IPS DF 4.7 (cell line): ENCODE results near the gene ZNF652.
"Not testable (repeated sequence)": the region's sequence is repeated elsewhere in the genome, so short reads cannot be mapped to it uniquely, and the experiment has no call there.

Source experiments
- DNase-seq: peaks from one replicate; pipeline ENCODE4 v3.0.0-alpha.2; 2013; ENCODE audit warnings: low spot score; ENCODE audit errors: extremely low read depth

The ZNF652 gene

DNA sequence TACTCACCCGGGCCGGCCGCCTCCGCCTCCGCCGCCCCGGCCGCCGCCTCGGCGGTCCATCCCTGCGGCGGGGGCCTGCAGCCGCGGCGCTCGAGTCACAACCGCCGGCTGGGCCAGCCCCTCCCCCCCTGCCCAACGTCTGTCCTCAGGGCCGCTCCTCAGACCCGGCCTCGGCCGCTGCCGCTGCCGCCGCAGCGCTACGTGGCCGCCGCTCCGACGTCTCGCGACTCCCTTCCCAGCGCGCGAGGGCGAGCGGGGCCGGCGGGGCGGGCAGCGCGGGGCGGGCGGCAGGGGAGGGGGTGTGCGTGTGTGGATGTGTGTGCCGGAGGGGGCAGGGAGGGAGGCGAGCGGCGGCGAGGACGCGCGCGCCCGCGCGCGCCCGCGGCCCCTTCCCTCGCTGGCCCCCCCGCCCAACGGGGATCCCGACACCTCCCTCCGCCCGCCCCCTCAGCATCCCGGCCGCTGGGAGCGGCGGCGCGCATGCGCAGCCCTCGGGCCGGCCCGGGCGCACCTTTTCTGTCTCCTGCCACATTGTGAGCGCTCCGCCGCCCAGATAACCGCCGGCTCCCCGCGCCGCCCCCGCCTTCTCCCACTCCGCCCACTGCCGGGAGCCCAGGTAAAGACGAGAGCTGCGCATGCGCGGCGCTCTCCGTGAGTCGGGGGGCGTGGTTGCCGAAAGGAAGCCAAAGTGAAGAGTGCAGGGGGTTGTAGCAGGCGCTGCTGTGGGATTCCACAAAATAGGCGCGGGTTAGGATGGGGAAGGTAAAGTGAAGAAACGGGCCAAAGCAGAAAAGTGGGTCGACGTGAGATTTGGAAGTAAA, at the start of gene ZNF652:
Gene ZNF652, minus strand, starts transcription at position 349 of the 821 bp plus-strand sequence. CDS start 44,525 bp downstream, outside the sequence.
- DNase-seq: no peak

DNA sequence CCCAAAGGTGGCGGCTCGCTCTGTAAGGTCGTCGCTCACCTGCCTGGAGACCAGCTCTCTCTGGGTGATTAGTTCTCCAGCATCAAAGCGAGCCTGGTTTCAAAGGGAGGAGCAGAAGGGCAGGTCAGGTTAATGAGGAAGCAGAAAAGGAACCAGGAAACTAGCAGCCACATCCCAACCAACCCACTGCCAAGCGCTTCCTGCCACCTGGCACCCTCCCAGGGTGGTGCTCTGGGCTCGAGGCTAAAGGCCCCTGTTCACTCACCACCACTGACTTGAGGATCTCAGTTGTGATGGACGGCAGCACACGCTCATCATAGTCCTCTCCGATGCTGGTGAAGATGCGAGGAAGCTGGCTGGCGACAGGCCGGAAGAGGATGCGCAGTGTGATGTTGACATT, 47.0 kb upstream of the ZNF652 start:
- no peak for DNase-seq

DNA sequence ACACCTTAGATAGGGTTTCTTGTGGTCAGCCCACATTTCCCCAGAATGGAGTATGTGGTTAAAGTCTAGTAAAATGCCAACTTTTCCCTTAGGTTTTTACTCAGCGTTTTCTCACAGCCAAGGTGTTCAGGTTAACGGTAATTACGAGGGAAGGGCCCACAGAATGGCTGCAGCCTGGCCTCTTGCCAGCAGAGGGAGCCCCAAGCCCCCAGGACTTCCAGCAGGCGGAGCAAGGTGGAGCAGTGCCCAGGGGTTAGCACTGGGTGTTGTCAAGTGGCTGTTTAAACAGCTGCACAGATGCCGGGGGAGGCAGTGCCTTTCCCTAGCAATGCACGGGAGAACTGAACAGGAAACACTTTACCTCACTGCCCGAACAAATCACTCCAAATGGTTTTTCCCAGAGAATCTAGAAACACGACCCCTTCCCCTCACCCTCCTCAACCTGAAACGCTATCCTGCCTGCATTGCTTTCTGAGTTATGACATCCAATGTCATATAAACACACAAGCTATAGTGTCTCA, 46.0 kb upstream of the ZNF652 start:
- no peak for DNase-seq

DNA sequence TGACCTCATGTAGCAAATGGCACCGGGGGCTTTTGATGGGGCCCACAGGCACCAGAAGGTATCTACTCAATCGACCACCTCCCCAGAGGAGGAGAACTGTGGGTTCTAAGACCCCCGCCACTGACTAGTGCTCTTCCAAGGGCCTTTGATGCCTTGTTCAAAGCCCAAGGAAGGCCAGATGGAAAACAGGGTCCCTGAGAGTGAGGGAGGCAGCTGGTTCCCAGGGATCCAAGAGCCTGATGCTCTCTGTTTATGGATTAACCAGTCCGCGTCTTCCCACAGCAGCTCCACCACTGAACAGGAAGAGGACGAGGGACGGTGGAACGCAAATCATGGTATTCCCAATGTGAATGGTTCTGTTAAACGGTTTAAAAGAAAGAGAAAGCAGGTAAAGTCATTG, 45.0 kb upstream of the ZNF652 start:
- DNase-seq: no peak

DNA sequence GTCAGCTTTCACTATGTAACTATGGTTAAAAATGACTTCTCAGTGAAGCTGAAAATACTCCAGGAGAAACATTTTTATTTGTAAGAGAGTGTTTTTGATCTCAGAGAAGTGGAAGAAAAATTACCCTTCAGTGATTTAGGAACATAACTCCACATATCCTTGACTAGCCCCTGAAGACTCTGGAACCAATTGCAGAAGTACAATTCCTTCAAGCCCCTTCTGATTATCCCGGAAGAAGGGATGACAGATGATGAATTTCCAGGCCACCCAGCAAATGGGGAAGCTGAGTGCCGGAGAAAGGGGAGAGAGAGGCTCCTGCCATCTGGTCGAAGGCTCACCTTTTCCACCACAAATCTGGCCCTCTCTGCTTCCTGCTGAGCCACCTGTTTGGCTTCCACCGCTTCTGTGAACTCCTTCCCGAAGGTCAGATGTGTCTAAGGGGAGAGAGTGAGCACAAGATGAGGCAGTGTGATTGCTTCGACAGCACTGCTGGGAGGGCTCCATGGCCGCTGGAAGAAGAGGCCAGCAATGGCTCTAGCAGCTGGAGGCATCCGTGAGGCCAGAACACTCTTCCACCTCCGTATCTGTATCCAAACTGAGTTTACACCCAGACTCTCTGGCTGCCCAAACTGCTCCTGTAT, 44.5 kb upstream of the ZNF652 start:
- no peak for DNase-seq

DNA sequence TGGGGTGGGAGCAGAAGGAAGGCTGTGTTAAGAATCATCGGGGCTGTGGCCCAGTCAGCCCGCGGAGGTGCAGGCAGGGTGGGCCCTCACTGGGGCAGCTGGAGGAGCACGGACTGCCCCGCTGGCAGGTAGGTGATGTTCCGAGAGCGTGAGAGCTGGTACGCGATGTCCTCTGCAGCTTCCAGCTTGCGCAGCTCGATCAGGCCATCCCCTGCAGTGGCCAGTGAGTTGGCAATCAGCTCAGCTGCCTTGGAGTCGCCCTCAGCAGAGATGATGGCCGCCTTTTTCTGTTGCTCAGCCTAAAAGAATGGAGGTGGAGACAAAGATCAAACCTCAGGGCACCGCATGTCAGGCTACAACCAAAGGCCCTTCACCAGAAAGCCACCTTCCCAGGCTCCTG, 42.9 kb upstream of the ZNF652 start:
- no peak for DNase-seq

DNA sequence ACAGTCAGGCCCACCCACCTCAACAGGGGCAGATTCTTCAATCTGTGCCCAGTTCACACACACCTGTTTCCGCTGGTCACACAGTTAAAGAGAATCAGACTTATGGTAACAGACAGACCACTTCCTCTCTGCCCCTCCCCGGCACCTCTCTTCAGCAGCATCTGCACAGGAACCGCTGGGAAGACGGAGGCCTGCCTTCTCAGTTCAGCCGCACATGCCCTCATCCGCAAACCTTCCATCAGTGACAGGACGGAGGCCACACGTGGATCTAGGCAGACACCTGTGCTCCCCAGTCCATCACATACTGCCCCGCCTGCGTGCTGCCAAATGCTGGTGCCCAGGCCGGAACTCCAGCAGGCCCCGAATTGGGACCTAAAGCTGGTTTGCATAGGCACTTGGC, 42.3 kb upstream of the ZNF652 start:
- no peak for DNase-seq

DNA sequence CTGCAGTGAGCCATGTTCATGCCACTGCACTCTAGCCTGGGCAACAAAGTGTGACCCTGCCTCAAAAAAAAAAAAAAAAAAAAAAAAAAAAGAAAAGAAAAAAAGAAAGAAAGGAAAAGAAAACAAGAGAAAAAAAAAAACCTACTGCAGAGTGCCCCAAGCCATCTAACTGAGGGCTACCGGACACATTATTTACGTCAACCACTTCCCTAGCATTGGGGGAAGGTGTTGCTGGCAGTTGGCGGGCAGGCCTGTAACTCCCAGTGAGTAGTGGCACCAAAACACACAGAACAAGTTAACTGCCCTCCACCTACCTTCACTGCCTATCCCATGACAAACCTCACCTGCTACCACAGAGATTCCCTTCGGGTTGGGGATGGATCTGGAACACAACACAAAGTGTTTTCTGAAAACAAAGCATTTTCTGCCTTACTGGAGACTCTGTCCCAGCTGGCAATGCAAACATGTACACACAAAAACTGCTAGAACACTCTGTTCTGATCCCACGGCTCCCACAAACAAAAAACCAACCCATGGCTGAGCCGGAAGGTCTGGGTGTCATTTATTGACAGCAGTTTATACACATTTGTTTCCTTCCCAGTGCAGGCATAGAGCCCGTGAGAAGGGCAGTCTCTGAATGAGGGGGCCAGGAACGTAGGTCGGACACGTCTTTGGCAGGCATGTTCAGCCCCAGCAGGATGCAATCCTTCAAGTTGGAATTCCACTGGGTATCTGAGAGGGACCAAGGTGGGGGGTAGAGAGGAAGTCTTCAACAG, 41.7 kb upstream of the ZNF652 start:
- DNase-seq: no peak

DNA sequence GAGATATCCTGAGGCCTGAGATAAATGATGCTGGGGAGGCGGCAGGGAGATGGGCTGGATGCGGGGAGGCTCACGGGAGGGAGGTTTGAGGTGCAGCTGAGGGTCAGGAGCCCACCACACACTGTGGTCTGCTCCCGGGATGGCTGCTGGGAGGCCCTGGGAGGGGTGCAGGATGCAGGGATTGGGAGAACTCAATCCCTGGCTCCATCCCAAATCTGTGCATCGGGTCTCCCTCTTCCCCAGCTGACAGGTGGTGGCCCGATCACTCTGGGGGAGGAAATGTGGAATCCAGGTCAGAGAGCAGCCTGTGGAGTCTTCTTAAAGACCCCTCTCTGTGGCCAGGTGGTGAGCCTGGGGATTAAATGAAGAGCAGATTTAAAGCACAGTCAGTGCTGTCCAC, 40.7 kb upstream of the ZNF652 start:
- DNase-seq: no peak

DNA sequence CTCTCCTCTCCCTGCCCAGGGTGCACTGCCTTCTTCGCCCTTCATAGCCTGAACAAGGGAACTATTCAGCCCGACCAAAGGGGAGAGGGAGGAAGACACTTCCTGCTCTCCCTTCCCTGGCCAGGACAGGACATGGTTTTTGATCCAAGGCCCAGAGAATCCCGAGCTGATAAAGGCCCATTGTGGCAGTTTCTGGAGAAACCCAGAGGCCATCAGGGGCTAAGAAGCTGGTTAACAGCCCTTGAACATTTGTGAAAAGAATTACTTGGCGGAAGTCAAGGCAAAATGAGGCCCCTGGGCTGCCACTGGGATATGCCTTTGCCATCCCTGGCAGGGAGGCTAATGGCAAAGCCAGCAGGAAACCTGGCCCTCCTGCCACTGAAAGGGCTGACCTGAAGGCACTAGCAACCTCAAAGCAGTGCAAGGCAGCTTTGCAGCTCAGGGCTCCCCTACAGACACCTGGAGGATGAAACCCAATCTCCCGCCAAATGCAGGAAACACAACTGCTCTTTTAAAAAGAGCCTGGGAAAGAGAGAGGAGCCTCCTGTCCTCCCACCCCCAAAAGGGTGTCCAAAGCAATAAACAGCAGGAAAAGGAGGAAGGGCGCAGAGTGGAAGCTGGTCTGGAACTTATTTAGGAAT, 40.0 kb upstream of the ZNF652 start:
- DNase-seq: no peak

DNA sequence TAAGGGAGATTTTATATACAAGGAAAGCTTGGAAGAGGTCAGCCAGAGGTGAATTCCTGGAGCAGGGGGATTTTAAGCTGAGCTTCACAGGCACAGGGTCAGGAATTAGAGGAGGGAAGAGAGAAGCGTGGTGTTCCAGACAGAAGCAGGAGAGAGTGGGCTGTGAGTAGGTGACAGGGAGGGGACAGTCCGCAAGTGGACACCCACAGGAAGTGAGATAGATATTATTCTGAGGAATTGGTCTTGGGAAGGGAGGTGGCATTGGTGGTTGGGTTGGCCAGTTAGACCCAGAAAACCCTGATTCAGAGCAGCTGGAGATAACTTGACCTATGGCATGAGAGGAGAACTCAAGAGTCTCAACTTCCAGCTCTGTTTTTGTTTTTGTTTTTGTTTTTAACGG, 37.9 kb upstream of the ZNF652 start:
- no peak for DNase-seq

DNA sequence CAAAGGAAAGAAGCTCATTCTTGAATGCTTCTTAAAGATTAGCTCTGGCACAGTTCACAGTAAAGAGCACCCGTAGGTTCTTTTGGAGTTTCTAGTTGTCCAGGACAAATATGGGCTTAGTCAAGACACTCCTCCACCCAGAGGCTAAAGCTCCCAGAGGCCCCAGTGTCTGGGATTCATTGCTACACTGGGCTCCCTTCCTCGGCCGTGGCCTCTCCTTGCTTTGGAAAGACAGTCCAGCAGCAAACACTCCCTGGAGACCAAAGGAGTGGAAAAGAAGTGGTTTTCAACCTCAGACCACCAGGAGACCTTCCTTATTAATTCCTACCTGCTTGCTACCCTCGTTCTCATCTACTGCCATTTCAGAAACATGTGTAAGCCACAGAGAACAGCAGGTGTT, 35.5 kb upstream of the ZNF652 start:
- no peak for DNase-seq

DNA sequence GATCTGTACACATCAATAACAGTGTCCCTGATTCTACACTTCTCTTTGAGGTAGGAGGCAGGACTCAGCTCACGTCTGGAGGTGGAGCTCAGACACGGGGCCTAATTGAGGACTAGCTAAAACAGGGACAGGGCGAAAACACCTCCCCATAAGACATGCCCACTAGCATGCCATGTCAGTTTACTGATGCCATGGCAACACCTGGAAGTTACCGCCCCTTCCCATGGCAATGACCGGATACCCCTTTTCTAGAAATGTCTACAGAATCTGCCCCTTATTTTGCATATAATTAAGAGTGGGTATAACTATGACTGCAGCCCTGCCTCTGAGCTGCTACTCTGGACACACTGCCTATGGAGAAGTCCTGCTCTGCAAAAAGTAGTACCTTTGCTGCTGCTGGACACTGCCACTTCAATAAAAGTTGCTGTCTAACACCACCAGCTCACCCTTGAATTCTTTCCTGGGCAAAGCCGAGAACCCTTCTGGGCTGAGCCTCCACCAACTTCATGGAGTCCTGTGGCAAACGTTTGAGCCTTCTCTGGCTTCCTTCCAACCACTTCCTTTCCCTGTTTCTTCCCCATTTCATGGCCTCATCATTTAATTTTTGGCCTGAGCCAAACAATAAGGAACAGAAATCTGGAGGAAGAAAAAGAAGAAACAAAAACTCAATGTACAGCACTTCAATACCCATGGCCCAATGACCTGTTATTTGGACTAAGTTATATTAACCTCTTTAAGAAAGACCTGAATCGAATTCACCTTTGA, 31.6 kb upstream of the ZNF652 start:
- no peak for DNase-seq

DNA sequence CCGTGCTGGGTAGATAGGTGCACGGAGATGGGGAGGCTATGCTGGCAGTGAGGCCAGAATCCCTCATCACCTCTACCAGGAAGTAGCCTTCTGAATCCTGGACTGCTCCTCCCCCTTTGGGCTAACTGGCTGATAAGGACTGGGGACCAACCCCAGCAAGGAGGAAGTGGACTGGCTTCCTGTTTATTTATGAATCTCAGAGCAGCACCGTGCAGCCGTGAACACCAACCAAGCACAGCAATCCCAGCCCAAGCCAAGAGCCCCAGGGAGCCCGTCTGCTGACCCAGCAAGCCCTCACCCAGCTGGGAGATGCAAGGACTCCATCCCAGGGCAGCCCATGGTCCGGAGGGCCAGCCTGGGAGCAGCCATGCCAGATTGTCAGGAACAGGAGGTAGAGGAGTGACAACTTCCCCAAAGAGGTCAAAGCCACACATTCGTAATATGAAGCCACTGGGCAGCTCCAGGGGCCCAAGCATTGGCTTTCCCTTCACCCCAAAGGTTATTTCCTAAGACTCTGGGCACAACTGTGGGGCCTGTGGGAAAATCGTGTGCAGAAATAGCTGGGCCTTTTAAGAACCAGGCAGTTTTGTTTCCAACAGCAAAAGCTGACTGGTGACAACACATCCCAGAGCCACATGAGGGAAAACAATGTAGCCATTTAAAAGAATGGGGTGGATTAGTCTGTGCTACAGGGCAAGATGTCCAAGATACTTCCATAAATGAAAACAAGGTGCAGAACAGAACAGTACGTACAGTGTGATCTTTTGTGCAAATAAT, 28.7 kb upstream of the ZNF652 start:
- DNase-seq: no peak

DNA sequence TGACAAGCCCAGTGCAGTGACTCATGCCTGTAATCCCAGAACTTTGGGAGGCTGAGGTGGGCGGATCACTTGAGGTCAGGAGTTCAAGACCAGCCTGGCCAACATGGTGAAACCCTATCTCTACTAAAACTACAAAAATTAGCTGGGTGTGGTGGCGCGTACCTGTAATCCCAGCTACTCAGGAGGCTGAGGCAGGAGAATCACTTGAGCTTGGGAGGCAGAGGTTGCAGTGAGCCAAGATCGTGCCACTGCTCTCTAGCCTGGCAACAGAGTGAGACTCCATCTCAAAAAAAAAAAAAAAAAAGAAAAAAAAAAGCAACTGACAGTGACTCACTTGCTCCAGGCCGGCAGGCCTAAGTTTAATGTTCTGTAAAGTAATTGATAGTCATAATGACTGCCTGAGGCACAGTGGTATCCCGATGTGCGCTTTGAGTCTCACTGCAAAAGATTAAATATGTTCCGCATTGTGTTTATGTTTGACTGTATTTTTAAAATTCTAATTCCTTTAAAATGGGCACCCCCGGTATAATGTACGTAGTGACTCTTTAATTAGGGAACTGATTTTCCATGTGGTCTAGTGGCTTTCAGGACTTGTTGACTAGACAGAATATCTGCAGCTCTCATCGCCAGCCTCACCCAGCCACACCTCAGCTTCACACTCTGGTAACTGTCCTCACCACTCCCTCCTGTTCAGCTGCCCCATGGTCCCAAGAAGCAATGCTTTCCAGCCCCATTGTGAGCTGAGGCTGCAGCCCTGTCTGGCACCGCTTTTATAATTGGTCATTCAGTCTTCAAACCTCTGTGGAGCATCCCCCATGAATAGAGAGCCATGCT, 27.7 kb upstream of the ZNF652 start:
- DNase-seq: not testable (repeated sequence)

DNA sequence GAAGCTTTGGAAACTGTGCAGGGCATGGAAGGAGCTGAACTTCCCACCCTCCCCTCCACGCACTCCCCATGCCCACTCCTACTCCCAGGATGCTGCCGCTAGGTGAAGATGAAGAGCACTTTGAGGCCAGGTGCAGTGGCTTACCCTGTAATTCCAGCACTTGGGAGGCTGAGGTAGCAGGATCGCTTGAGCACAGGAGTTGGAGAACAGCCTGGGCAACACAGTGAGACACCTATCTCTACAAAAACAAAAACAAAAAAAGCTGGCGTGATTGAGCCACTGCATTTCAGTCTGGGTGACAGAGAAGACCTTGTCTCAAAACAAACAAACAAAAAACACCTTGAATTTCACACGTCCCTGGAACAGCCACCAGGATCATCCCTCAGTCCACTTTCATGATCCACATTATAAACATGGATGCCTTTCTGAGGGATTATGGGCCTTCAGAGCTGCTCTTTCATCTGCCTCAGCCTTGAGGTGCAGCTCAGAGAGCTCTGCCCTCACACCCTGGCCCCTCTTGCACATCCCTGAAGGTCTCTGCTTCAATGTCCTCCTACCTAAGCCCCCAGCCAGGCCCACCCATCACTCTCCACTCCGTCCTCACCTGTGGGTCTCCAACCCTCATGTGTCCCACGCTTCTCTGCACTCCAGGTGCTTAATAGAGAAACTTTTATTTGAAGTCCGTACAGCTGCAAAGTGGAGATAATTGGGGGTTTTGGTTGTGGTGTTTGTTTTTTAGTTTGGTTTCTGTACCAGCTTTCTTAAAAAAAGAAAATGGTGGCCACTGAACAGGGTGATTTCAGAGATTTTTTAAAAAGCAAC, 26.9 kb upstream of the ZNF652 start:
- no peak for DNase-seq

DNA sequence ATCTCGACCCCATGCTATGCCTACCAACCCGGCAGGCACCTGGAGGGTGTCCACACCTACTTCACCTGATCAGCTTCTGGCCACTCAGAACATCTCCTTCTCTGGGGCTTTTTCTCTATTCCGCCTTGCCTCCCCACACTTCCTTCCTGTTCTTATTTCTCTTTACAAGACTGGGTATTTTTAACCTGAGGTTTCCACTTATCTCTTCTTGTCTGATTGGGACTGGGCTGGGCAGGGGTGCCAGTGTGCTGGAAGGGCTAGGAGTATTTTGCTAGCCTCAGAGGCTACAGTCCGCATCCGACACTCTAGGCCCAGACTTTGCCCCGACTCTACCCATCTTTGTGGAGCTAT, 26.2 kb upstream of the ZNF652 start:
- DNase-seq: no peak
